HL-60 (cell line): ENCODE measurements around the gene IGSF23.

Experiments
- CTCF ChIP-seq: IDR thresholded peaks from one replicate; pipeline ENCODE4 v1.5.1; 2011; ENCODE audit warnings: low read length, control low read depth, inconsistent platforms; ENCODE audit not compliant: insufficient read depth
- GABPA ChIP-seq: IDR thresholded peaks from 2 replicates; pipeline ENCODE4 v1.6.1; 2012; ENCODE audit warnings: low read depth
- POLR2AphosphoS5 ChIP-seq: IDR thresholded peaks from 2 replicates; pipeline ENCODE4 v1.6.1; 2012; ENCODE audit warnings: low read depth

GRCh38 chr19:44660081-44660480 is 46.7 kb downstream of the IGSF23 start:
- TF ChIP-seq POLR2AphosphoS5 (no peak), CTCF (no peak), GABPA (no peak)
